Glutamatergic neuron (in vitro differentiated cells): ENCODE data around the gene VPS16. TPM values are rescaled to one million over a fixed set of nuclear protein-coding genes. Genes with fewer than 3 reads are reported as not detected.
A peak's percentile ranks its signal among the peaks of the same experiment; 100 is the strongest.

Source experiments
- DNase-seq: peaks from one replicate; pipeline ENCODE4 v3.0.0; 2022
- H3K27ac Mint-ChIP-seq: one replicate; pipeline ENCODE4 v1.8.0; 2020; ENCODE audit warnings: mild to moderate bottlenecking, mixed read lengths, inconsistent platforms; ENCODE audit not compliant: unreplicated experiment
- H3K27me3 Mint-ChIP-seq: one replicate; pipeline ENCODE4 v1.8.0; 2020; ENCODE audit warnings: mild to moderate bottlenecking, moderate library complexity, mixed read lengths, inconsistent platforms; ENCODE audit not compliant: unreplicated experiment
- H3K36me3 Mint-ChIP-seq: one replicate; pipeline ENCODE4 v1.8.0; 2020; ENCODE audit warnings: mild to moderate bottlenecking, mixed read lengths, inconsistent platforms; ENCODE audit not compliant: unreplicated experiment
- H3K4me1 Mint-ChIP-seq: one replicate; pipeline ENCODE4 v1.8.0; 2020; ENCODE audit warnings: mild to moderate bottlenecking, low read depth, mixed read lengths, inconsistent platforms; ENCODE audit not compliant: unreplicated experiment
- H3K4me3 Mint-ChIP-seq: one replicate; pipeline ENCODE4 v1.8.0; 2020; ENCODE audit warnings: mild to moderate bottlenecking, mixed read lengths, inconsistent platforms; ENCODE audit not compliant: unreplicated experiment
- H3K9me3 Mint-ChIP-seq: one replicate; pipeline ENCODE4 v1.8.0; 2020; ENCODE audit warnings: mild to moderate bottlenecking, moderate library complexity, mixed read lengths, inconsistent platforms; ENCODE audit not compliant: unreplicated experiment
- total RNA-seq: library from RNA; stranded (reverse); fragmentation: NEBNext Ultra II Directional; extraction: Animal tissue kit (Norgen Biotek cat#: 25700); gene quantifications from one replicate; pipeline ENCODE4 v1.2.1, GENCODE V29; 2021; ENCODE audit not compliant: unreplicated experiment
- TF ChIP-seq, protein P1 (sequence below): fragments of 200-600 bp; sonication (generic); IDR thresholded peaks from one replicate; pipeline ENCODE4 v1.5.0; 2021; ENCODE audit not compliant: partially characterized antibody, unreplicated experiment

The VPS16 gene
- total RNA-seq, 1 donor from 2014 or later: 46.3 TPM

DNA sequence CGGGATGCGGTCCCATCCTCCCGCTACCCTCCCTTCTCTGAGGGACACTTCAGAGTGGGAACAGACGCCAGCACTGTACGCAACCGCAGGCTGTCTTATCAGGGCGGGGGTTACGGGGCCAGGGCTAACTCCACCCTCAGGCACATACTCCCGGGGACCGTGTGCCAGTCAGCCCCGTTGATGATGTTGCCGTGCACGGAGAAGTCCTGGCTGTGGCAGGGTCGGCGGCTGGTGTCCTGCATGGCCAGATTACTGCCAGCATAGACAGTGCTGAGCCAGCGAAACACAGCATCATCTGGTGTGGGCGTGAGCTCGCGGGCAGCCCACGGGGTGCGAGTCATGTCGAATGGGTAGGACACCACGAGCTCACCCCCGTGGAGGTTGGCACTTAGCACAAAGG lies 45.1 kb upstream of the VPS16 start:
- peaks cover 4% of the 10 kb centered on the region for H3K4me1 Mint-ChIP-seq
- H3K4me3 Mint-ChIP-seq: no peak overlapping the region
- no peak overlapping the region for H3K27ac Mint-ChIP-seq
- TF ChIP-seq, protein P1, sequence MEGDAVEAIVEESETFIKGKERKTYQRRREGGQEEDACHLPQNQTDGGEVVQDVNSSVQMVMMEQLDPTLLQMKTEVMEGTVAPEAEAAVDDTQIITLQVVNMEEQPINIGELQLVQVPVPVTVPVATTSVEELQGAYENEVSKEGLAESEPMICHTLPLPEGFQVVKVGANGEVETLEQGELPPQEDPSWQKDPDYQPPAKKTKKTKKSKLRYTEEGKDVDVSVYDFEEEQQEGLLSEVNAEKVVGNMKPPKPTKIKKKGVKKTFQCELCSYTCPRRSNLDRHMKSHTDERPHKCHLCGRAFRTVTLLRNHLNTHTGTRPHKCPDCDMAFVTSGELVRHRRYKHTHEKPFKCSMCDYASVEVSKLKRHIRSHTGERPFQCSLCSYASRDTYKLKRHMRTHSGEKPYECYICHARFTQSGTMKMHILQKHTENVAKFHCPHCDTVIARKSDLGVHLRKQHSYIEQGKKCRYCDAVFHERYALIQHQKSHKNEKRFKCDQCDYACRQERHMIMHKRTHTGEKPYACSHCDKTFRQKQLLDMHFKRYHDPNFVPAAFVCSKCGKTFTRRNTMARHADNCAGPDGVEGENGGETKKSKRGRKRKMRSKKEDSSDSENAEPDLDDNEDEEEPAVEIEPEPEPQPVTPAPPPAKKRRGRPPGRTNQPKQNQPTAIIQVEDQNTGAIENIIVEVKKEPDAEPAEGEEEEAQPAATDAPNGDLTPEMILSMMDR: no peak
- DNase-seq: no peak
- peaks cover 2% of the 10 kb centered on the region for H3K9me3 Mint-ChIP-seq
- H3K36me3 Mint-ChIP-seq: peaks cover 5% of the 10 kb centered on the region
- H3K27me3 Mint-ChIP-seq: peaks cover 8% of the 10 kb centered on the region

DNA sequence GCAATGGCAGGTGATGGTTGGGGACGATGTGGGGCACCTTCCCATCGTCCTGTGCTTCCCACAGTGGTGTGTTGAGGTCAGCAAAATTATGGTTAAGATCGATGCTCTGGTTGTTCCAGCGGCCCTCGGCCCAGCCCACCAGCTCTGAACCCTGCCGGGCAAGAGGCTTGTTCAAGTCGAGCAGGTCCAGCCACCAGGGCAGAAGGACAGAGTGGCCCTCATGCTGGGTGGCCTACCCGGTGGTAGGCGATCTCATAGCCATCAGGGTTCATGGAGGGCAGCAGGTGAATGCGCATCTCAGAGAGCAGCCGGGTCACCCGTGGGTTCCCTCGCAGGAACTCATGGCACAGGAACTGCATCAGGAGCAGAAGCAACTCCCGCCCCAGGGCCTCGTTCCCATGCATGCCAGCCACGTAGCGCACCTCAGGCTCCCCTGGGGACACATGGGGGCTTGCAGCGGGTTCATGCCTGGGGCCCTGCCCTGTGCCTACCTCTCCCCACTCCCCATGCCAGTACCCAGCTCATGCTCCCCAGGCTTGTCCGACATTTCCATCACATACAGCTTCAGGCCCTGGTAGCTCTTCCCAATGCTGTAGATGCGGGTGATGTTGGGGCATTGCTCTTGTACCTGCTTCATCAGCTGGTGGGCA lies 44.4 kb upstream of the VPS16 start:
- no peak overlapping the region for H3K4me3 Mint-ChIP-seq
- peaks cover 4% of the 10 kb centered on the region for H3K36me3 Mint-ChIP-seq
- peaks cover 14% of the 10 kb centered on the region for H3K27me3 Mint-ChIP-seq
- H3K4me1 Mint-ChIP-seq: peaks cover 7% of the 10 kb centered on the region
- no peak for DNase-seq
- TF ChIP-seq, protein P1: no peak
- peaks cover 5% of the 10 kb centered on the region for H3K9me3 Mint-ChIP-seq
- no peak overlapping the region for H3K27ac Mint-ChIP-seq

DNA sequence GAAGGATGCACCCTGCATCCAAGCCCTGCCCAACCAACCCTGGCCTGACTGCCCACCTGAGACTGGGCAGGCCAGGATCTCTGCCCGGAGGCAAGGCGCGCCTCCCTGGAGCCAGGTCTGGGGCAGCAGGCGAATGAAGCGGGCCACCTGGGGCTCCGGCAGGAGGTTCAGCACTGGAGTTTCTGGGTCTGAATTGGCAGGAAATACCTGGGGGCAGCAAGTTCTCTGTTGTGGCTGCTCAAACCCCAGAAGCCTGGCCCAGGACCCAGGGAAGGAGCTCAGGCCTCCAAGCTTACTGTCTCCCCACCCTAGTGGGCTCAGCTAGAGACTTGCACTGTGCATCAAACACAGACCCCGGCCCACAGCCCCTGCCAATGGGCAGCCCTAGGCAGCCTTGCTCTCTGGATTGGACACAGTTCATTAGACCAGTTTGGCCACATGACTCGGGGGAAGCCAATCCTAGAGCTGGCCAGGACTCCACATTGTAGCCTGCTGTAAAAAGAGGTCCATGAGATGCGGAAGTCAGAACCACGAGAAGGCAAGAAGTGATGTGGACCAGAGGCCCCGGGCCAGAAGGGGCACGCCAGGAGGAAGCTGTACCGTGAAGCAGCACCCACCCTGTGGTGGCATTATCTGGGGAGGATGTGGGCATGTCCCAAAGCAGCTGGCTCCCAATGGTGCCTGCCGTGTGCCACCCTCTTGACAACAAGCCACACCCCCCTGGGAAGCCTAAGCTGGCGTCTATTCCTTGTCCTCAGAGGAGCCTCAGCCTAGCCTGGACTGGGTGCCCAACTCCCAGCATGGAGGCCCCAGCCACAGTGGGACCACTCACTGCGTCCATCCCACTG lies 43.2 kb upstream of the VPS16 start:
- peaks cover 21% of the 10 kb centered on the region for H3K27me3 Mint-ChIP-seq
- TF ChIP-seq, protein P1: no peak
- DNase-seq: no peak
- H3K36me3 Mint-ChIP-seq: peaks cover 6% of the 10 kb centered on the region
- peaks cover 3% of the 10 kb centered on the region for H3K9me3 Mint-ChIP-seq
- H3K4me1 Mint-ChIP-seq: peaks cover 7% of the 10 kb centered on the region
- H3K4me3 Mint-ChIP-seq: no peak overlapping the region
- H3K27ac Mint-ChIP-seq: no peak overlapping the region

DNA sequence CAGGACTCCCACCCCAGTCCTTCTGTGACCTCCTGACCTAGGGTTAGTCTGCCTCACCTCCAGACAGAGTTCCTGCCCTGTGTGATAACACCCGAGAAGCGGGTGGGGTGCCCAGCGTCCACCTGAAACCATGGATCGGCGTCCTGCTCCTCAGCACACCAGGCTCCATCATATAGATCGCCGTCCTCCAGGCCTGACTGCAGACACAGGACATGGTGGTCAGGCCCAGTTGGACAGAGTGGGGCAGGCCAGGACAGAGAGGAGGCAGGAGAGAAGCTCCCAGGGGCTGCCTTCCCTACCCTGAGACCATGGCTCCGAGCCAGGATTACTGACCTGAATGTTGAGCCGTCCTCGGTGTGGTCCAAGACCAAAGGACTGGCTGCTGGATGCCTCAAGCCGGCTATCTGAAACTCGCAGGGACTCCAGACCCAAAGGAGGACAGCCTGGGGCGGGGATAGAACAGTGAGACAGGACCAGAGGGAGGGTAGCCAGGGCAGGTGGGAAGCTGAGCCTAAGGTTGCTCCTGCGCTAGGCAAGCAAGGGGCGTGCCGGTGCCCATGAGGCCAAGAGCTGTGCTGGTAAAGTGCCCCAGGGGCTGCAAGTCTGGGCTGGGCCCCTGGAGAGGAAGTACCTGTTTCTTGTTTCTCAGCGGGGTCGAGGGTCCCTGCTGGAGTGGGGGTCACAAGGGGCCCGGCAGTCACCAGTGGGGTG lies 42.3 kb upstream of the VPS16 start:
- H3K36me3 Mint-ChIP-seq: peaks cover 7% of the 10 kb centered on the region
- H3K27me3 Mint-ChIP-seq: peaks cover 24% of the 10 kb centered on the region
- H3K9me3 Mint-ChIP-seq: peaks cover 3% of the 10 kb centered on the region
- H3K4me1 Mint-ChIP-seq: peaks cover 7% of the 10 kb centered on the region
- TF ChIP-seq, protein P1: no peak
- no peak overlapping the region for H3K4me3 Mint-ChIP-seq
- no peak for DNase-seq
- no peak overlapping the region for H3K27ac Mint-ChIP-seq

DNA sequence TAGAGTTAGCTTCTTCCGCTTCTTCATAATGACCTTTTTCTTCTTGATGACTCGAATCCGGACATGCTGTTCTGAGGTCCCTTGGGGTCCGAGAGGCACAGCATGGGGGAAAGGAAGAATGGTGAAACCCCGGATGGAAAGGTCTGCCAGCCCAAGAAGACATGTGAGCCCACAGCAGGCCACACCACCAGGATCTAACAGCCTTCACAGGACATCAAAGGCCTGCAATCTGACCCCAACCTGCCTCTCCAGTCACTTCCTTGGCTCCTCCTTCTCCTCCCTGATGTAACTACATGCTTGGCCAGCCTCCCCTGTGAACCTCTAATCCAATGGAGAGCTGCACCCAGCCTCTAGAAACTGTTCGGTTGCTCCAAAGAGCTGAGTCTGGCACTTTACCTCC lies 41.7 kb upstream of the VPS16 start:
- peaks cover 7% of the 10 kb centered on the region for H3K4me1 Mint-ChIP-seq
- peaks cover 3% of the 10 kb centered on the region for H3K9me3 Mint-ChIP-seq
- H3K4me3 Mint-ChIP-seq: peak overlapping the region; percentile 91
- DNase-seq: no peak
- peaks cover 24% of the 10 kb centered on the region for H3K27me3 Mint-ChIP-seq
- peaks cover 5% of the 10 kb centered on the region for H3K36me3 Mint-ChIP-seq
- no peak overlapping the region for H3K27ac Mint-ChIP-seq
- TF ChIP-seq, protein P1: no peak
